Measurements from ENCODE around the gene ZNF638.

- TF ChIP-seq ZNF274 (IDR thresholded peaks at IDR 0.05; ENCODE audit: low read depth, low read length) (no peak), YY1 (IDR thresholded peaks at IDR 0.05; ENCODE audit: insufficient read depth, insufficient read length) (no peak), SUZ12 (IDR thresholded peaks at IDR 0.05; ENCODE audit: extremely low read depth, insufficient read depth, insufficient read length) (no peak)
These were observed 45.9 kb upstream of the ZNF638 start for GRCh38 chr2:71285706-71286105.

All from NT2/D1 (cell line).